ENCODE results near the gene CYP19A1. TPM values are rescaled to one million over a fixed set of nuclear protein-coding genes. Genes with fewer than 3 reads are reported as not detected.
"Not testable (repeated sequence)": the region's sequence is repeated elsewhere in the genome, so short reads cannot be mapped to it uniquely, and the experiment has no call there.

The CYP19A1 gene
- total and polyA plus RNA-seq, 8 donors, result 0.18 to 2.7 (median 0.35) TPM; not detected in 5

DNA sequence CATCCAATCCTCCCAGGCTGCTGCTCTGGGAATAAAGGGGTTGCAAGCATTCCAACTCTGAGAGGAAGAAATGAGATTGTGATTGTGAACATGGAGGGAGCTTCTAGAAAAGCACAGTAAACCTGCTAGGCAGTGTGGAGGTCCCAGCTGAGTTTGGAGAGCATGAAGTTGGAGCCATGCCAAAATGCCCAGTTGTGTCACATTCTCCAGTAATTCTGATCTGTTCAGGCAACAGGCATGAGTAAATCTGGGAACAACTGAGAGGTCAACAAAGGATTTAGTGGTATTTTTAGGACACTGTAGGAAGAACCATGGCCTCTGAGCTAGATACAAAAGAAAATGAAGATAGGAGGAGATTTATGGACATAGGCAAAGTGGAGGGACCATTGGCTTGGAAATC is 74.7 kb downstream of the CYP19A1 start:
- Histone ChIP-seq H3K36me3 (no peaks in the 10 kb centered on the region), H3K27me3 (peaks cover 0 to 20% (median 18%) of the 10 kb centered on the region in 3 donors), H3K27ac (no peak overlapping the region), H3K4me3 (no peak overlapping the region), H3K4me1 (peaks cover 12 to 21% (median 17%) of the 10 kb centered on the region in 4 donors), H3K9me3 (peaks cover 0 to 10% (median 3%) of the 10 kb centered on the region in 4 donors)
- intact Hi-C loops (cut with DNase I; ENCODE audit: low total_unique reads), result no loop called here
- DNase-seq, result no peak
- TF ChIP-seq, protein P1, sequence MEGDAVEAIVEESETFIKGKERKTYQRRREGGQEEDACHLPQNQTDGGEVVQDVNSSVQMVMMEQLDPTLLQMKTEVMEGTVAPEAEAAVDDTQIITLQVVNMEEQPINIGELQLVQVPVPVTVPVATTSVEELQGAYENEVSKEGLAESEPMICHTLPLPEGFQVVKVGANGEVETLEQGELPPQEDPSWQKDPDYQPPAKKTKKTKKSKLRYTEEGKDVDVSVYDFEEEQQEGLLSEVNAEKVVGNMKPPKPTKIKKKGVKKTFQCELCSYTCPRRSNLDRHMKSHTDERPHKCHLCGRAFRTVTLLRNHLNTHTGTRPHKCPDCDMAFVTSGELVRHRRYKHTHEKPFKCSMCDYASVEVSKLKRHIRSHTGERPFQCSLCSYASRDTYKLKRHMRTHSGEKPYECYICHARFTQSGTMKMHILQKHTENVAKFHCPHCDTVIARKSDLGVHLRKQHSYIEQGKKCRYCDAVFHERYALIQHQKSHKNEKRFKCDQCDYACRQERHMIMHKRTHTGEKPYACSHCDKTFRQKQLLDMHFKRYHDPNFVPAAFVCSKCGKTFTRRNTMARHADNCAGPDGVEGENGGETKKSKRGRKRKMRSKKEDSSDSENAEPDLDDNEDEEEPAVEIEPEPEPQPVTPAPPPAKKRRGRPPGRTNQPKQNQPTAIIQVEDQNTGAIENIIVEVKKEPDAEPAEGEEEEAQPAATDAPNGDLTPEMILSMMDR (IDR thresholded peaks at IDR 0.05), result no peak
- no peak for TF ChIP-seq POLR2AphosphoS5 (IDR thresholded peaks at IDR 0.05)
- TF ChIP-seq POLR2A (IDR thresholded peaks at IDR 0.05), result no peak
- TF ChIP-seq EP300 (IDR thresholded peaks at IDR 0.05), result no peak

DNA sequence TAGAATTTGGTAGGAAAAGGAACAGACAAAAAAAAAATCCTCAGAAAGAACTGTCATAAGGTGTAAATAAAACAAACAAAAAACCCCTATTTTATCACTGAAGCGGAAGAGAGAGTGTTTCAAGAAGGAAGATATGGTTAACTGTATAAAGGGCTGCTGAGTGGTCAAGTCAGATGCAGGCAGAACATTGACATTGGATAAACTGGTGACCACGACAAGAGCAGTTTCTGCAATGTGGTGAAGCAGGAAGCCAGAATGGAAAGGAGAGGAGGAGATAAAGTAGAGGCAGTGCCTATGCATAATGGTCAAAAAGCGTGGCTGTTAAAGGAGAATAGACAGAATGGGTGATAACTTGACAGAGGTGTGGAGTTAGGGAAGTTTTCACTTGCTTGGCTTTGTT is 75.3 kb downstream of the CYP19A1 start:
- WGBS, 5 donors, result 73 to 76% (median 75%) methylated on average over 3 of the region's 3 CpGs
- Histone ChIP-seq H3K36me3 (no peaks in the 10 kb centered on the region), H3K27ac (no peak overlapping the region), H3K4me1 (peaks cover 12 to 21% (median 17%) of the 10 kb centered on the region in 4 donors), H3K9me3 (peaks cover 0 to 10% (median 3%) of the 10 kb centered on the region in 4 donors), H3K4me3 (no peak overlapping the region), H3K27me3 (peaks cover 0 to 20% (median 18%) of the 10 kb centered on the region in 3 donors)
- no peak for TF ChIP-seq POLR2A (IDR thresholded peaks at IDR 0.05)
- TF ChIP-seq POLR2AphosphoS5 (IDR thresholded peaks at IDR 0.05), result no peak
- TF ChIP-seq, protein P1 (IDR thresholded peaks at IDR 0.05), result no peak
- TF ChIP-seq EP300 (IDR thresholded peaks at IDR 0.05), result no peak
- intact Hi-C loops (cut with DNase I; ENCODE audit: low total_unique reads), result no loop called here
- DNase-seq, result no peak

DNA sequence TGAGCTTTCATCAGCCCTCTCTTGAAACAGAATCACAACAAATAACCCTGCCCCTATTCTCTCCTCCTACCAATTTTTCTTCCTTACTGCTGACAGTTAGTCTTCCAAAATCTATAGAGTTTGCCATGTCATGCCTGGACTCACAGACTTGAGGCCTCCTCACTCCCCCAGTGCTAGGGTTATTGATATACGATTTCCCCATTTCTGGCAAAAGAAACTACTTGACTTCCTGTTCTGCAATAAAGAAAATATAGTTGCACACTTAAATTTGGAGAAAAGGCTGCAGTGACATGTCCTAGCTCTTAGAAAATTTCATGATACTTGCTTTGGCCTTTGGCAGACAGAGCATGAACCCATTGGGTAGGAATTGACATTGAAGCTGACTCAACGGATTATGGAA is 75.9 kb downstream of the CYP19A1 start:
- WGBS, 5 donors, result 39 to 83% (median 63%) methylated on average over 2 of the region's 2 CpGs
- Histone ChIP-seq H3K9me3 (peaks cover 0 to 10% (median 3%) of the 10 kb centered on the region in 4 donors), H3K4me3 (no peak overlapping the region), H3K36me3 (no peaks in the 10 kb centered on the region), H3K4me1 (peaks cover 8 to 16% (median 12%) of the 10 kb centered on the region in 4 donors), H3K27ac (no peak overlapping the region), H3K27me3 (peaks cover 0 to 17% (median 12%) of the 10 kb centered on the region in 3 donors)
- intact Hi-C loops (cut with DNase I; ENCODE audit: low total_unique reads), result no loop called here
- TF ChIP-seq POLR2AphosphoS5 (IDR thresholded peaks at IDR 0.05), result no peak
- TF ChIP-seq, protein P1 (IDR thresholded peaks at IDR 0.05), result no peak
- TF ChIP-seq POLR2A (IDR thresholded peaks at IDR 0.05), result no peak
- no peak for DNase-seq

DNA sequence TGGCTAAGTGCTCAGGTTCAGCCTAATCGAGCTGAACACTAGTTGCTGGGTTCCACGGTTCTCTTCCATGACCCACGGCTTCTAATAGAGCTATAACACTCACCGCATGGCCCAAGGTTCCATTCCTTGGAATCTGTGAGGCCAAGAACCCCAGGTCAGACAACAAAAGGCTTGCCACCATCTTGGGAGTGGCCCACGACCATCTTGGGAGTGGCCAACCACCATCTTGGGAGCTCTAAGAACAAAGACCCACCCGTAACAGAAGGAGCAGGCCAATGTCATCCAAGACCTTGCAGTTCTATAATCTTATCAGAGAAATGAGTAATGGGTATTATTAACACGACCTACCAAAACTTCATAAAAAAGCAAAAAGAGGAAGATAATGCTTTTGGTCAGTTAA is 77.3 kb downstream of the CYP19A1 start:
- H3K4me3 ChIP-seq, result not testable (repeated sequence)

DNA sequence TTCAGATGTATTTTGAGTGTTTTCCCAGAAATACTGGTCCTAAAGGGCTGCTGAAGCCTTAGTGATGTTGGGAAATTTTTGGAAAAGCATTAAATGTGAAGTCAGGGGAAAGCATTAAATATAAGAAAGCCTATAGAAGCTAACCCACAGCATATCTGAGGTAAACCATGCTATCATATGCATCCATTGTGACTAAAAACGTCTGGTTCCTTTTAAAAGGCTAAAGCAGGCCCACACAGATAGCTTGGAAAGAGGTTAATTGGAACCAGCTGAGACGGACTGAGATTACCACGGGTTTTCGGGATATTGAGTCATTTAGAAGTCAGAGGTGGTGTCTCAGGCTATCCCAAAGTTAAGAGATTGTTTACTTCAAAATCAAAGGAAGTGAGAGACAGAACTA is 78.2 kb downstream of the CYP19A1 start:
- DNase-seq, result no peak
- Histone ChIP-seq H3K4me3 (no peak overlapping the region), H3K9me3 (peaks cover 0 to 10% (median 3%) of the 10 kb centered on the region in 4 donors), H3K4me1 (no peaks in the 10 kb centered on the region), H3K27me3 (no peaks in the 10 kb centered on the region), H3K36me3 (no peaks in the 10 kb centered on the region), H3K27ac (no peak overlapping the region)
- intact Hi-C loops (cut with DNase I; ENCODE audit: low total_unique reads), result no loop called here
- TF ChIP-seq EP300 (IDR thresholded peaks at IDR 0.05) (no peak), POLR2A (IDR thresholded peaks at IDR 0.05) (no peak), POLR2AphosphoS5 (IDR thresholded peaks at IDR 0.05) (no peak)
- TF ChIP-seq, protein P1 (IDR thresholded peaks at IDR 0.05), result no peak
- WGBS, 5 donors, result 59 to 79% (median 71%) methylated on average over 4 of the region's 4 CpGs

More for the DNA sequence above, 77.3 kb downstream of the CYP19A1 start:
- H3K36me3 ChIP-seq; H3K27ac ChIP-seq; H3K27me3 ChIP-seq; H3K4me1 ChIP-seq; DNase-seq; H3K9me3 ChIP-seq; intact Hi-C loops (cut with DNase I; ENCODE audit: low total_unique reads): not testable (repeated sequence)
- WGBS, 5 donors, result 74 to 88% (median 81%) methylated on average over 7 of the region's 7 CpGs
